ENCODE data around the gene RAB34. TPM values are rescaled to one million over a fixed set of nuclear protein-coding genes. Genes with fewer than 3 reads are reported as not detected.

The RAB34 gene
- total RNA-seq, 1 donor from 2014 or later, result 147 TPM

DNA sequence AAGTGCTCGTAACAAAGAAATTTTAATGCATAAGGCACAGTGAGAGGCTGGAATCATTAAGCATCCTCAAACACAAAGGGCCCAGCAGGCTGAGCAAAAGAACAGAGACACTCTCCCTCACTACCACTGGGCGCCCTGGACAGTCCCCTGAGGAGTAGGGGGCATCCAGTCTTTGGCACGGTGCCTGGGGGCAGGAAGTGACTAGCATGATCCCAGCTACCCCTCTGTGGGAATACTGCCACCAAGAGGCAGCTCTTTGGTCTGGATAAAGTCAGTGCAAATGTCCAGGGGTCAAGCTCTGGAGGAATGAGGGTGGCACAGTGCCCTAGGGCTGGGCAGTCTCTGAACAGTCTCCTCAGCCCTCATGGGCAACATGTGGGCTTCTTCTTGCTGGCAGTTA is 3.4 kb downstream of the RAB34 start:
- Mint-ChIP-seq H3K4me1 (ENCODE audit: low read depth) (peaks cover 26% of the 10 kb centered on the region), H3K27me3 (no peaks in the 10 kb centered on the region), H3K27ac (no peak overlapping the region), H3K4me3 (ENCODE audit: low read depth) (peak overlapping the region; percentile 45), H3K9me3 (ENCODE audit: low read depth) (no peaks in the 10 kb centered on the region), H3K36me3 (ENCODE audit: insufficient read depth) (peaks cover 19% of the 10 kb centered on the region)
- DNase-seq (ENCODE audit: low spot score, unreplicated experiment), result no peak
- TF ChIP-seq, protein P1, sequence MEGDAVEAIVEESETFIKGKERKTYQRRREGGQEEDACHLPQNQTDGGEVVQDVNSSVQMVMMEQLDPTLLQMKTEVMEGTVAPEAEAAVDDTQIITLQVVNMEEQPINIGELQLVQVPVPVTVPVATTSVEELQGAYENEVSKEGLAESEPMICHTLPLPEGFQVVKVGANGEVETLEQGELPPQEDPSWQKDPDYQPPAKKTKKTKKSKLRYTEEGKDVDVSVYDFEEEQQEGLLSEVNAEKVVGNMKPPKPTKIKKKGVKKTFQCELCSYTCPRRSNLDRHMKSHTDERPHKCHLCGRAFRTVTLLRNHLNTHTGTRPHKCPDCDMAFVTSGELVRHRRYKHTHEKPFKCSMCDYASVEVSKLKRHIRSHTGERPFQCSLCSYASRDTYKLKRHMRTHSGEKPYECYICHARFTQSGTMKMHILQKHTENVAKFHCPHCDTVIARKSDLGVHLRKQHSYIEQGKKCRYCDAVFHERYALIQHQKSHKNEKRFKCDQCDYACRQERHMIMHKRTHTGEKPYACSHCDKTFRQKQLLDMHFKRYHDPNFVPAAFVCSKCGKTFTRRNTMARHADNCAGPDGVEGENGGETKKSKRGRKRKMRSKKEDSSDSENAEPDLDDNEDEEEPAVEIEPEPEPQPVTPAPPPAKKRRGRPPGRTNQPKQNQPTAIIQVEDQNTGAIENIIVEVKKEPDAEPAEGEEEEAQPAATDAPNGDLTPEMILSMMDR (IDR thresholded peaks at IDR 0.05; ENCODE audit: unreplicated experiment), result no peak

DNA sequence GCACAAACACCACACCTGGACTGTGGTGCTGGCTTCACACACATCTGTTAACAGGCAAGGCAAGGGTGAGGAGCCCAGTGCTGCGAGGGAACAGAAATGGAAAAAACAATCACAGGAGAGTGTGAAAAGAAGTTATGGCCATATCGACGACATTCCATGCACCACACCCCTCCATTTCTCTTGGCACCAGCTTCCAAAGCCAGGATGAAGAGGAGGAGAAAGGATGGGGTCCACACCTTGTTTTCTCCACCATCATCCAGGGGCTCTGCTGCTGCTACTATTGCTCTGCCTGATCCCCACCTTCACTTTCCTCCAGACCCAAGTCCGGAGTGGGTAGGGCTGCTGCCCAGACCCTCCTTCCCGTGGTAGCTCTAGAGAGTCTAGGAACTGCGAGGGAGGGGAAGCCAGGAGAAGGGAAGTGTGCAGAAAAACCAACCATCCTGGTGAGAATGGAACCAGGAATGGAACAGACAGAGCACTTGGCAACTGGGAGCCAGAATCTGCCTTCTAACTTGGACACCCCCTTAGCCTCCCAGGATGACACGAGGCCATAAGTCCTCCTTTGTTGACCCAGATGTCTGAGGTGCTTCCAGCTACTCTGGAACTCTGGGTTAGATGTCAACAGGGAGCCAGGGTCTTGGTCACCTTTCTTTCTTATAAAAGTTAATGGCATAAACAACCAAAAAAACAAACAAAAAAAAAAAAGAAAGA is 4.8 kb downstream of the RAB34 start:
- Mint-ChIP-seq H3K27ac (peak overlapping the region; percentile 86), H3K27me3 (no peaks in the 10 kb centered on the region)

DNA sequence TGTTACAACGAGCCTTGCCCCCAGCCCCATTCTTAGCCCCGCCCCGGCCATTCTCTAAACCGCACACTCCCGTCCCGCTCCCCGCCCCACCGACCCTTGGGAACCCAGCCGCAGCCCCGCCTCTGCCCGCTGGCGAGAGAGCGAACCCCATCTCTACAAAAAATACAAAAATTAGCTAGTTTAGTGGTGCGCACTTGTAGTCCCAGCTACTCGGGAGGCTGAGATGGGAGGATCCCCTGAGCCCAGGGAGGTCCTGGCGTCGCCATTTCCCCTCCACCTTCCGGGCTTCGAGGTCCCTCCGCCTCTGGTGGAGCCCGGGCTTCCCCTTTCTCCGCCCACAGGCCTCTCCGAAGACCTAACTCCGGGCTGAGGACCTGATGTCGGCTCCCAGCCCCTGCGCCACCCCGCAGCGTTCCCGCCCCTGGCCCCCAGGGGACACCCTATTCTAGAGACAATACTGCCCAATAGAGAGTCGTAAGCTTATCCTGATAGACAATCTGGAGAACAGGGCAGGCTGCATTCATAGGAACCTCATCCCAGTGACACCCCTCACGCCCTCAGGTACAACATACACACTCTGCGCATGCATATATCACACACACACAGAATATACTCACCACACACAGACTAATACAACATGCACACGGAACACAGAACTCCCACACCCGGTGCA is 5.5 kb downstream of the RAB34 start:
- DNase-seq (ENCODE audit: low spot score, unreplicated experiment), result no peak
- no peaks in the 10 kb centered on the region for H3K9me3 Mint-ChIP-seq (ENCODE audit: low read depth)
- TF ChIP-seq, protein P1 (IDR thresholded peaks at IDR 0.05; ENCODE audit: unreplicated experiment), result peak; percentile 15
- H3K36me3 Mint-ChIP-seq (ENCODE audit: insufficient read depth), result peaks cover 19% of the 10 kb centered on the region
- H3K4me3 Mint-ChIP-seq (ENCODE audit: low read depth), result peak overlapping the region; percentile 95
- peak overlapping the region; percentile 92 for H3K27ac Mint-ChIP-seq
- H3K27me3 Mint-ChIP-seq, result no peaks in the 10 kb centered on the region
- peaks cover 19% of the 10 kb centered on the region for H3K4me1 Mint-ChIP-seq (ENCODE audit: low read depth)

More for the DNA sequence above, 4.8 kb downstream of the RAB34 start:
- Mint-ChIP-seq H3K9me3 (ENCODE audit: low read depth) (no peaks in the 10 kb centered on the region), H3K4me1 (ENCODE audit: low read depth) (peaks cover 19% of the 10 kb centered on the region), H3K4me3 (ENCODE audit: low read depth) (peak overlapping the region; percentile 95), H3K36me3 (ENCODE audit: insufficient read depth) (peaks cover 19% of the 10 kb centered on the region)
- TF ChIP-seq, protein P1 (IDR thresholded peaks at IDR 0.05; ENCODE audit: unreplicated experiment), result no peak
- DNase-seq (ENCODE audit: low spot score, unreplicated experiment), result no peak

DNA sequence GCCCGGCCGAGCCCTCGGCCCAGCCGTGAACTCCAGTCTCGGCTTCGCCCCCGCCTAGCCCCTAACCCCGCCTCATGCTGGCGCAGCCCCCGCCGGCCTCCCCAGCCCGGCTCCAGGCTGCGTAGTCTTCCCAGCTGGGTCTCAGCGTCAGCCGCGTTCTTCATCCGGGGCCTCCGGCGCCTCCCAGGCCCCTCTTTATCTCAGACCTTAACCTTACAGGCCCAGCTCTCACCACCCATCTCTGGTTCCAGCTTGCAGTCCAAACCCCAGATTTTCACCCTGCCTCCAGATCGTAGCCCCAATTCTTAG is 6.0 kb downstream of the RAB34 start, which contains the start of gene PROCA1:
Gene PROCA1 (minus strand): TSS at position 166 of the 309 bp plus-strand sequence. CDS start 228 bp downstream, outside the sequence.
- Mint-ChIP-seq H3K36me3 (ENCODE audit: insufficient read depth) (peaks cover 20% of the 10 kb centered on the region), H3K9me3 (ENCODE audit: low read depth) (no peaks in the 10 kb centered on the region), H3K27me3 (no peaks in the 10 kb centered on the region), H3K4me1 (ENCODE audit: low read depth) (peaks cover 19% of the 10 kb centered on the region), H3K27ac (peak within 1 kb of the TSS; percentile 100), H3K4me3 (ENCODE audit: low read depth) (peak within 1 kb of the TSS; percentile 95)
- TF ChIP-seq, protein P1 (IDR thresholded peaks at IDR 0.05; ENCODE audit: unreplicated experiment), result no peak
- no peak for DNase-seq (ENCODE audit: low spot score, unreplicated experiment)

DNA sequence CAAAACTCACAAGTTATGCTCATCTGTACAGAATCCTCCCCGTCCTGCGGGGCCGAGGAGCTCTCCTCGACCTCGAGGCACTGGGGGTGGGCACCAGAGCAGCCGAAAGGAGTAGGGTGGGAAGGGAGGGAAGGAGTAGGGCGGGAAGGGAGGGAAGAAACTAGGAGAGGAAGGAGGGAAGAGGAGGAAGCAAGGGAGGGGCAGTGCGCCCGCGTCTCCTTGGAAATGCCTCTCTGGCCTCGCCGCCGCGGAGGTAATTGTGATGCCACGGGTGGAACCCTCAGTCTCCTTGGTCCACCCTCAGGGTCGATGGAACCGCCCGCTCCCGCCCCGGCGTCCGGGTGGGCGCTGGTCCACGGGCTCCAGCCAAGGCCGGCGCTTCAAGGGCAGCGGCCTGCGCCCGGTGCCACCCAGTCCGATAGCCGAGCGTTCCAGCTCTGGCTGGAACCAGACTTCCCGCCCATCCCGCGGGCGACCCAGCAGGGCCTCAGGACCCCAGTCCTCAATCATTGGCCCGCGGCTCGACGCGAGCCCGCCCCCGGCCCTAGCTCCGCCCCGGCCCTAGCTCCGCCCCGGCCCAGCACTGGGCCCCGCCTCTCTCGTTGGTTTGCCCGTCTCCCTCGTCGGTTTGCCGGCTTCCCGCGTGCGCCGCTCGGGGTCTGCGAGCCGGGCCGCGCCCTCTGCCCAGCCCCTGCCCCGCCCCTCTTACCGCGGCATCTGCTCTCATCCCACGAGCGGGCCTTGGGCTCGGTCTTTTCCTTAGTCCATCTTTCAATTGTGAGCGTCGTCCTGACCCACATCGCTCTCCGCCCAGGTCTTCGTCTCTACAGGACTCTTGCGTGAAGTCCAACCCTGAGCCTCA is 6.6 kb downstream of the RAB34 start:
- Mint-ChIP-seq H3K36me3 (ENCODE audit: insufficient read depth) (peaks cover 20% of the 10 kb centered on the region), H3K27me3 (no peaks in the 10 kb centered on the region), H3K27ac (peak overlapping the region; percentile 100), H3K4me1 (ENCODE audit: low read depth) (peaks cover 16% of the 10 kb centered on the region), H3K9me3 (ENCODE audit: low read depth) (no peaks in the 10 kb centered on the region), H3K4me3 (ENCODE audit: low read depth) (peak overlapping the region; percentile 95)
- TF ChIP-seq, protein P1 (IDR thresholded peaks at IDR 0.05; ENCODE audit: unreplicated experiment), result no peak
- DNase-seq (ENCODE audit: low spot score, unreplicated experiment), result peak; percentile 96
